SK-N-SH (cell line): Measurements from ENCODE around the gene SLC24A3. TPM values are rescaled to one million over a fixed set of nuclear protein-coding genes. Genes with fewer than 3 reads are reported as not detected.

Source experiments
- CTCF ChIA-PET: fragments of 300-600, 350-600 bp; formaldehyde crosslinking; extraction: SDS; loops from one replicate; lab custom pipeline; 2021; lab: Yijun Ruan, JAX
- POLR2A ChIA-PET: fragments of 350-600 bp; sonication (Branson Sonifier 250); formaldehyde crosslinking; extraction: SDS; loops from one replicate; lab custom pipeline; 2020; ENCODE audit warnings: antibody characterized with exemption, inconsistent platforms; lab: Yijun Ruan, JAX
- DNase-seq: peaks from one replicate; pipeline ENCODE4 v3.0.0; 2012
- H2AFZ ChIP-seq: fragments of 200-600 bp; sonication (generic); 2 replicates; pipeline ENCODE4 v1.8.1; 2016; ENCODE audit warnings: antibody characterized with exemption, mild to moderate bottlenecking, low read depth
- H3F3A ChIP-seq: fragments of 200-600 bp; sonication (generic); replicated peaks from 2 replicates; pipeline ENCODE3; 2016; ENCODE audit warnings: antibody characterized with exemption, mild to moderate bottlenecking; ENCODE audit not compliant: insufficient read depth
- H3K27ac ChIP-seq, 2 experiments: fragments of 200-500 bp in 1 of 2; fragments of 200-600 bp in 1 of 2; sonication (Bioruptor generic) in 1 of 2; sonication (generic), shearing (Covaris generic) in 1 of 2; 2 replicates each; pipeline versions ENCODE4 v1.5.1 to v1.6.1; 2014 to 2016; ENCODE audit warnings: low read depth in 2 of 2, inconsistent platforms in 1 of 2, low read length in 1 of 2, mild to moderate bottlenecking in 1 of 2, mixed read lengths in 1 of 2
- H3K27me3 ChIP-seq: fragments of 200-600 bp; sonication (generic), shearing (Covaris generic); 2 replicates; pipeline ENCODE4 v1.6.1; 2016; ENCODE audit warnings: mixed run types; ENCODE audit not compliant: insufficient read depth
- H3K36me3 ChIP-seq, 2 experiments: fragments of 200-500 bp in 1 of 2; fragments of 200-600 bp in 1 of 2; sonication (Bioruptor generic) in 1 of 2; sonication (generic) in 1 of 2; replicated peaks in 1 of 2; 2 replicates each; pipeline versions ENCODE3 to v1.5.1; 2014 to 2016; ENCODE audit warnings: low read length in 1 of 2, mild to moderate bottlenecking in 1 of 2; ENCODE audit not compliant: insufficient read depth in 2 of 2, control insufficient read depth in 1 of 2
- H3K4me1 ChIP-seq, 2 experiments: fragments of 200-500 bp in 1 of 2; fragments of 200-600 bp in 1 of 2; sonication (Bioruptor generic) in 1 of 2; sonication (generic), shearing (Covaris generic) in 1 of 2; 2 replicates each; pipeline versions ENCODE4 v1.5.1 to v1.6.1; 2014 to 2016; ENCODE audit warnings: low read depth in 1 of 2, low read length in 1 of 2, mixed run types in 1 of 2; ENCODE audit not compliant: insufficient read depth in 2 of 2, control insufficient read depth in 1 of 2
- H3K4me2 ChIP-seq: fragments of 200-600 bp; sonication (generic), shearing (Covaris generic); 2 replicates; pipeline ENCODE4 v1.6.1; 2017; ENCODE audit warnings: mixed run types
- H3K4me3 ChIP-seq, 2 experiments: fragments of 200-500 bp in 1 of 2; fragments of 200-600 bp in 1 of 2; sonication (Bioruptor generic) in 1 of 2; sonication (generic), shearing (Covaris generic) in 1 of 2; 2 replicates each; pipeline versions ENCODE4 v1.5.1 to v1.8.1; 2014 to 2016; ENCODE audit warnings: low read depth in 2 of 2, inconsistent platforms in 1 of 2, low read length in 1 of 2, mild to moderate bottlenecking in 1 of 2, mixed read lengths in 1 of 2, moderate library complexity in 1 of 2
- H3K79me2 ChIP-seq: fragments of 200-600 bp; sonication (generic); 2 replicates; pipeline ENCODE4 v1.8.1; 2017; ENCODE audit warnings: mild to moderate bottlenecking; ENCODE audit not compliant: insufficient read depth
- H3K9ac ChIP-seq: fragments of 200-600 bp; sonication (generic); 2 replicates; pipeline ENCODE4 v1.6.1; 2017; ENCODE audit warnings: mixed run types
- H3K9me2 ChIP-seq: fragments of 200-600 bp; sonication (generic); 2 replicates; pipeline ENCODE4 v1.6.1; 2017; ENCODE audit warnings: mixed run types
- H3K9me3 ChIP-seq: fragments of 200-600 bp; sonication (generic); 2 replicates; pipeline ENCODE4 v1.6.1; 2017; ENCODE audit warnings: mixed run types, mild to moderate bottlenecking, moderate library complexity
- H4K20me1 ChIP-seq: fragments of 200-600 bp; sonication (generic); 2 replicates; pipeline ENCODE4 v1.6.1; 2017; ENCODE audit warnings: mild to moderate bottlenecking, mixed run types; ENCODE audit not compliant: insufficient read depth
- ELF1 ChIP-seq: IDR thresholded peaks from 2 replicates; pipeline ENCODE4 v1.4.0; 2012
- EZH2phosphoT487 ChIP-seq: fragments of 200-600 bp; sonication (generic); IDR thresholded peaks from 2 replicates; pipeline ENCODE4 v1.6.1; 2017; ENCODE audit warnings: low read depth, mixed run types, mild to moderate bottlenecking, antibody characterized with exemption, moderate library complexity, borderline replicate concordance
- FOXJ3 ChIP-seq: sonication (generic); formaldehyde crosslinking; IDR thresholded peaks from 2 replicates; pipeline ENCODE4 v1.5.1; 2020; ENCODE audit warnings: mild to moderate bottlenecking, missing genetic modification reagents
- IRF3 ChIP-seq: fragments of 150-350 bp; IDR thresholded peaks from 2 replicates; pipeline ENCODE4 v1.6.1; 2016; ENCODE audit warnings: mild to moderate bottlenecking, low read depth, low read length
- JUND ChIP-seq: IDR thresholded peaks from 2 replicates; pipeline ENCODE4 v1.4.0; 2012
- MXI1 ChIP-seq: IDR thresholded peaks from 2 replicates; pipeline ENCODE4 v1.6.1; 2012; ENCODE audit warnings: mild to moderate bottlenecking, low read depth, low read length, improper control_type of control experiment
- RXRA ChIP-seq: IDR thresholded peaks from 2 replicates; pipeline ENCODE4 v1.4.0; 2012; ENCODE audit warnings: low read depth, mild to moderate bottlenecking, borderline replicate concordance
- SIN3A ChIP-seq: IDR thresholded peaks from 2 replicates; pipeline ENCODE4 v1.6.1; 2012; ENCODE audit warnings: low read depth, mild to moderate bottlenecking, low read length, moderate library complexity, borderline replicate concordance
- TAF1 ChIP-seq: IDR thresholded peaks from 2 replicates; pipeline ENCODE4 v1.6.1; 2012; ENCODE audit warnings: low read depth, mild to moderate bottlenecking, low read length, moderate library complexity, borderline replicate concordance
- ZBTB33 ChIP-seq: IDR thresholded peaks from 2 replicates; pipeline ENCODE4 v1.4.0; 2012; ENCODE audit warnings: low read depth, borderline replicate concordance
- WGBS: methylation state at CpG from one replicate; pipeline ENCODE4 v1.1.6; 2017; ENCODE audit warnings: low lambda C conversion rate; 5-methylcytosine and 5-hydroxymethylcytosine counted together
- polyA plus RNA-seq, 3 experiments: library from polyadenylated mRNA; depleted of rRNA; stranded (reverse); fragments of >200 nt; gene quantifications; 2 replicates each; pipeline ENCODE4 v1.2.3, GENCODE V29; 2012

Gene SLC24A3
- polyA plus RNA-seq, 1 of the 3 experiments (the other 2 are of a cell fraction) = not detected

- TF ChIP-seq IRF3 (no peak), ZBTB33 (no peak), ELF1 (no peak)
These were observed 164.2 kb downstream of the SLC24A3 start (continued) for GRCh38 chr20:19376451-19377229.

GRCh38 chr20:19378058-19378457 lies 165.6 kb downstream of the SLC24A3 start:
- Histone ChIP-seq H3K9ac (no peak overlapping the region), H3K9me3 (no peaks in the 10 kb centered on the region), H2AFZ (no peak overlapping the region), H3K36me3 (no peaks in the 10 kb centered on the region), H3K4me1 (no peaks in the 10 kb centered on the region; a peak in 1 of 4 replicates), H3K9me2 (no peaks in the 10 kb centered on the region), H3F3A (no peaks in the 10 kb centered on the region), H3K4me2 (no peak overlapping the region), H4K20me1 (no peaks in the 10 kb centered on the region), H3K27me3 (peaks cover 6% of the 10 kb centered on the region; the same call in 1 of the 2 replicates), H3K4me3 (no peak overlapping the region), H3K27ac (no peak overlapping the region), H3K79me2 (no peaks in the 10 kb centered on the region)
- POLR2A ChIA-PET = no interaction called here
- CTCF ChIA-PET = interaction anchor here (0.8 to 1.4 kb wide), 3 partner anchors 9 to 746 kb away, joined by 3 to 5 read pairs (median 4); no protein-coding TSS in a partner anchor
- DNase-seq = no peak
- WGBS = 8% methylated on average over 3 of the region's 3 CpGs
- no peak for TF ChIP-seq TAF1

GRCh38 chr20:19380211-19380610 lies 167.8 kb downstream of the SLC24A3 start:
- no peaks in the 10 kb centered on the region for H3K79me2 ChIP-seq
- no peak overlapping the region for H3K4me3 ChIP-seq
- no peaks in the 10 kb centered on the region for H3K9me2 ChIP-seq
- ChIA-PET POLR2A (no interaction called here), CTCF (interaction anchor here (0.6 kb wide), 1 partner anchor 685 kb away, joined by 3 read pairs; no protein-coding TSS in a partner anchor)
- H3F3A ChIP-seq = no peaks in the 10 kb centered on the region
- no peak for DNase-seq
- no peaks in the 10 kb centered on the region for H3K9me3 ChIP-seq
- H3K9ac ChIP-seq = no peak overlapping the region
- H3K27me3 ChIP-seq = no peaks in the 10 kb centered on the region; the same call in 1 of the 2 replicates
- no peaks in the 10 kb centered on the region for H4K20me1 ChIP-seq
- H3K4me1 ChIP-seq = no peaks in the 10 kb centered on the region; a peak in 1 of 4 replicates
- TF ChIP-seq MXI1 (no peak), EZH2phosphoT487 (no peak), RXRA (no peak), JUND (no peak), SIN3A (no peak), FOXJ3 (CRISPR knock-in tag) (no peak)
- TF ChIP-seq, all 33 proteins: peak for 0
- WGBS = 51% methylated on average over 6 of the region's 6 CpGs
- Histone ChIP-seq H3K4me2 (no peak overlapping the region), H3K27ac (no peak overlapping the region), H3K36me3 (no peaks in the 10 kb centered on the region), H2AFZ (no peak overlapping the region)
